A673 (cell line): Measurements from ENCODE around the gene MESD.

Experiments
- EZH2 ChIP-seq: fragments of 200-600 bp; sonication (generic); IDR thresholded peaks from 2 replicates; pipeline ENCODE4 v1.6.1; 2017; ENCODE audit warnings: borderline replicate concordance, low read depth, mild to moderate bottlenecking, mixed read lengths, antibody characterized with exemption, low read length; ENCODE audit not compliant: poor library complexity, severe bottlenecking
- TF ChIP-seq, protein P1 (sequence below): fragments of 300-800, 200-600 bp; sonication (generic); conservative IDR thresholded peaks from 2 replicates; pipeline ENCODE4 v1.5.1; 2017; ENCODE audit warnings: low read depth, mild to moderate bottlenecking, antibody characterized with exemption, low read length, moderate library complexity, mixed read lengths

DNA sequence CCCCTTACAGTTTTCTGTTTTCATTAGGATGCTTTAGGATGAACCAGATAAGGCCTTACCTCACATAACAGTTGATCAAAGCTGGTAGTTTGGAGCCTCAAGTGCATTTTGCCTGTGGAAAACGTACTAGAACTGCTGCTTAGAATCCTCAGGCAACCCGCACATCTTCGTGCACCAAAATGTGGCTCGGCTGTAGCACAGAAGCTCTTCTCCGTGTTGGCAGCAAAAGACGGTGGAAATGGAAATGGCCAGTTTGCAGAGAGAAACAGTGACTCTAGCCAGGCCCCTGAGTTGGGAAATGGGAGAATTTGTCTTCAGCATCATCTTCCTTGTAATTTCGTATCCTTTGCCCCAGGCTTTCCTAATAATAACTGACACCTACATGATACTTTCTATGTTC lies 31.7 kb upstream of the MESD start:
- TF ChIP-seq, protein P1, sequence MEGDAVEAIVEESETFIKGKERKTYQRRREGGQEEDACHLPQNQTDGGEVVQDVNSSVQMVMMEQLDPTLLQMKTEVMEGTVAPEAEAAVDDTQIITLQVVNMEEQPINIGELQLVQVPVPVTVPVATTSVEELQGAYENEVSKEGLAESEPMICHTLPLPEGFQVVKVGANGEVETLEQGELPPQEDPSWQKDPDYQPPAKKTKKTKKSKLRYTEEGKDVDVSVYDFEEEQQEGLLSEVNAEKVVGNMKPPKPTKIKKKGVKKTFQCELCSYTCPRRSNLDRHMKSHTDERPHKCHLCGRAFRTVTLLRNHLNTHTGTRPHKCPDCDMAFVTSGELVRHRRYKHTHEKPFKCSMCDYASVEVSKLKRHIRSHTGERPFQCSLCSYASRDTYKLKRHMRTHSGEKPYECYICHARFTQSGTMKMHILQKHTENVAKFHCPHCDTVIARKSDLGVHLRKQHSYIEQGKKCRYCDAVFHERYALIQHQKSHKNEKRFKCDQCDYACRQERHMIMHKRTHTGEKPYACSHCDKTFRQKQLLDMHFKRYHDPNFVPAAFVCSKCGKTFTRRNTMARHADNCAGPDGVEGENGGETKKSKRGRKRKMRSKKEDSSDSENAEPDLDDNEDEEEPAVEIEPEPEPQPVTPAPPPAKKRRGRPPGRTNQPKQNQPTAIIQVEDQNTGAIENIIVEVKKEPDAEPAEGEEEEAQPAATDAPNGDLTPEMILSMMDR = no peak
- no peak for TF ChIP-seq EZH2
